HS-27A (cell line): Measurements from ENCODE around the gene SIGLEC14.
"Not testable (repeated sequence)": the region's sequence is repeated elsewhere in the genome, so short reads cannot be mapped to it uniquely, and the experiment has no call there.

Source experiments
- DNase-seq: peaks from one replicate; pipeline ENCODE4 v3.0.0-alpha.2; 2012; ENCODE audit warnings: low read depth, missing footprints

SIGLEC14 gene

DNA sequence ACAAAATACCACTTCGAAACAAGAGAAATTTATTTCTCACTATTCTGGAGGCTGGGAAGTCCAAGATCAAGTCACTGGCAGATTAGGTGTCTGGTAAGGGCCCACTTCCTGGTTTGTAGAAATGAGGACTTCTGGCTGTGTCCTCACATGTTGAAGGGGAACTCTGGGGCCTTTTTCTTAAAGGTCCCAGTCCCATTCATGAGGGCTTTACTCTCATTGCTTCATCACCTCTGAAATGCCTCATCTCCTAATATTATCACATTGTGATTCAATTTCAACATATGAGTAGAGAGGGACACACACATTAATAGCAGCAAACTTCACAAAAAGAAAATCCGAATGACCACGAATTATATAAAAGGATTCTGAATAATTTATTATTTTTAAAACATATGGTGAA lies 21.6 kb upstream of the SIGLEC14 start:
- DNase-seq: no peak

DNA sequence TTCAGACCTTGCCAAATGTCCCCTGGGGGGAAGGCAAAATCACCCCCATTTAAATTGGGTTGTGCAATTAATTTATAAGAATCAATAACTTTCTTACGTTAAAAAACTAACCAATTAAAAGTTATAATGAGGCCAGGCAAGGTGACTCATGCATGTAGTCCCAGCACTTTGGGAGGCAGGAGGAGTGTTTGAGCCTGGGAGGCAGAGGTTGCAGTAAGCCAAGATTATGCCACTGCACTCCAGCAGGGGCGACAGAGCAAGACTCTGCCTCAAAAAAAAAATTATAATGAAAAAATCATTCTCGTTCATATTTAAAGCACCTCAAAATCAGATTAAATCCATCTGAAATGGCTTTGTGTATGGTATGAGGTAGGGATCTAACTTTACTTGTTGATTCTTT lies 18.4 kb upstream of the SIGLEC14 start:
- no peak for DNase-seq

GRCh38 chr19:51664131-51664530 lies 17.5 kb upstream of the SIGLEC14 start:
- no peak for DNase-seq

GRCh38 chr19:51663650-51664049 lies 17.0 kb upstream of the SIGLEC14 start:
- no peak for DNase-seq

- DNase-seq: peak; percentile 42
These were observed 14.5 kb upstream of the SIGLEC14 start for GRCh38 chr19:51660975-51661600.

DNA sequence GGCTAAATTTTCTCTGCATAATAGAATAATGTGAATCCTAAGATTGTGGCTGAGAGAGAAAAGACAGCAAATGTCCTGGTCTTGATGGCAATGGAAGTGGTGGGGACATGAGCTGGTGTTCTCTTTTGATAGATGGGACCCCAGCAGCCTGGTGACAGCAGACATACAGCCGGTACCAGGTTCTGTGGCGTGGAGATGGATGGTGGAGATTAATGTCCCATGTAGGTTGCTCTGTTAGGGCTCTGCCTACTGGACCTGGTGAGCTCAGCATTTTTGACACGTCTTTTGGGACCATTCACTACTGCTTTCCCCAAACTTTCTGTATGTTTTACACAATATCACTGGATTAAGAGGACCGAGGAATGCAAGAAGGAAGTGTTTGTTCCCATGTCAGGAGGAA lies 8.2 kb upstream of the SIGLEC14 start:
- DNase-seq: no peak

DNA sequence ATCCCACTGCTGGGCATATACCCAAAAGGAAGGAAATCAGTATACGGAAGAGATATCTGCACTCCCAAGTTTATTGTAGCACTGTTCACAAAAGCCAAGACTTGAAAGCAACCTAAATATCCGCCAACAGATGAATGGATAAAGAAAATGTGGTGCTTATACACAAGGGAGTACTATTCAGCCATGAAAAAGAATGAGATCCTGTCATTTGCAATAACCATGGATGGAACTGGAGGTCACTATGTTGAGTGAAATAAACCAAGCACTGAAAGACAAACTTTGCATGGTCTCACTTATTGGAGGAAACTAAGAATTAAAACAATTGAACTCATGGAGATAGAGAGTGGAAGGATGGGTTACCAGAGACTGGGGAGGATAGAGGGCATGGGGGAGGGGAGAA lies 6.5 kb upstream of the SIGLEC14 start:
- DNase-seq: no peak

DNA sequence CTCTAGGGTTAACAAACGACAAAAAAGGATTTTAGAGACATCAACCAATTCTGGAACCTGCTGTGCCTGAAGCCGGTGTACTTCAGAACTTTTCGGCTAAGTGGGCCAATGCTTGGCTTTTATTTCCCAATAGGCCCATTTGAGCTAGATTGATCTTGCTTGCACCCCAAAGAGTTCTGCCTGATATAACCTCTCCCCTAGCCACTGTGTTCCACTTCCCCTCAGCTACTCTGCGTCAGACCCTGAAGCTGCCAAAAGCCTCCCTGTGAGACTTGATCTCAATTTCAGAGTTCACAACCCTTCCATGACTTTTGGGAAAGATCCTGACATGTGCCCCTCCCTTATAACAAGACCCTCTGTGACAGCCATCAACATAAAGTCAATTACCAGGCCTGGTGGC lies 5.6 kb upstream of the SIGLEC14 start:
- no peak for DNase-seq

- DNase-seq: no peak
These were observed 4.7 kb upstream of the SIGLEC14 start for GRCh38 chr19:51651216-51651846.

DNA sequence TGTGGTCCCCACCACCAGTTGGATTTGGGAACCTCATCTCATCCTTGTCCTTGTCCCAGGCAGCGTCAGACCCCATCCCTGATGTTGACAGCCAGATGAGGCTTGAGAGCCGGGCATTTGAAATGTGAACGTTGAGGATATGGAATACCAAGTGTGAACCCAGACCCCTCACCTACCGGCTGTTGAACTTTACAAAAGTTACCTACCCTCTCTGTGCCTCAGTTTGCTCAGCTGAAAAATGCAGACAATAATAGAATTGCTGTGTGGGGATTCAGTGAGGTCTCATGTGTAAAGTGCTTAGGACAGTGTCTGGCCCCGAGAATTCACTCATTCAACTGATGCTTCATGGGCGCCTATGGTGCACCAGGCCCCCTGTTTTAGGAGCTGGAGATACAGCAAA lies 693 bp upstream of the SIGLEC14 start:
- no peak for DNase-seq

- DNase-seq: no peak
These were observed 1.9 kb downstream of the SIGLEC14 start for GRCh38 chr19:51644636-51645271.

GRCh38 chr19:51641648-51642047 lies 5.0 kb downstream of the SIGLEC14 start:
- no peak for DNase-seq

DNA sequence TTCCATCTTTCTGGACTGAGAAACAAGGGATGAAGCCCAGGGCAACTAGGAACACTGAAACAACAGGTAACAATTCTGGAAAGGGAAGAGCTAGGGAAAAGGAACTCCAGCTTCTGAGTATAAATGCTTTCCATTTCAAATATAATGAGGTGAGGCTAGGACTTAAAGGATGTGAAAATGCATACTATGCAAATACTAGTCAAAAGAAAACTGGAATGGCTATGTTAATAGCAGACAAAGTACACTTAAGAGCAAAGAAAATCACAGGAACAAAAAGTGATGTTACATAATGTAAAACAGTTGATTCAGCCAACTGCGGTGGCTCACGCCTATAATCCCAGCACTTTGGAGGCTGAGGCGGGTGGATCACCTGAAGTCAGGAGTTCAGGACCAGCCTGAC lies 6.2 kb downstream of the SIGLEC14 start:
- DNase-seq: no peak

- no peak for DNase-seq
These were observed 6.7 kb downstream of the SIGLEC14 start for GRCh38 chr19:51639916-51640315.

- DNase-seq: no peak
These were observed 9.2 kb downstream of the SIGLEC14 start for GRCh38 chr19:51637362-51637978.

GRCh38 chr19:51632126-51632525 lies 14.5 kb downstream of the SIGLEC14 start:
- no peak for DNase-seq

DNA sequence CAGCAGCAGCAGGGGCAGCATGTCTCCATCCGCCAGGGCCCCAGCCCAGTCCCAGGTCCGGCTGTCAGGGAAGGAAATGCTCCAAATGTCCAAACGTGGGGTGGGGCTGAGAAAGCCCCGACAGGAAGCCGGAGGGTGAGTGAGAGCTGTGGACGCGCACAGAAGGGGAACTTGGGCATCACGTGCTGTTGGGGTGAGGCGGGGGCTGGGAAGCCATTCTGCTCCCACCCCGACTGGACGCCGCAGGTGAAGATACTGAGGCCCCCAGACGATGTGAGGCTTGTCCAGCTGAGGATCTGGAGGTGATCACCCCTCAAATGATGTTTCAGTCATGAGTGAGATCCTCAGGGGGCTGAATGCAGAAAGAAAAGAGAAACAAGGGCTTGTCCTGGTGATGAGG lies 16.3 kb downstream of the SIGLEC14 start, which contains the start of gene SIGLEC5:
TSS of gene SIGLEC5 (minus strand) at position 87 of the 400 bp plus-strand sequence. CDS start at position 21, 66 bp downstream.
- not testable (repeated sequence) for DNase-seq

- DNase-seq: no peak
These were observed 18.3 kb downstream of the SIGLEC14 start for GRCh38 chr19:51628153-51628939.

GRCh38 chr19:51627491-51628138 lies 19.0 kb downstream of the SIGLEC14 start:
- no peak for DNase-seq

- DNase-seq: no peak
These were observed 19.9 kb downstream of the SIGLEC14 start for GRCh38 chr19:51626675-51627074.

DNA sequence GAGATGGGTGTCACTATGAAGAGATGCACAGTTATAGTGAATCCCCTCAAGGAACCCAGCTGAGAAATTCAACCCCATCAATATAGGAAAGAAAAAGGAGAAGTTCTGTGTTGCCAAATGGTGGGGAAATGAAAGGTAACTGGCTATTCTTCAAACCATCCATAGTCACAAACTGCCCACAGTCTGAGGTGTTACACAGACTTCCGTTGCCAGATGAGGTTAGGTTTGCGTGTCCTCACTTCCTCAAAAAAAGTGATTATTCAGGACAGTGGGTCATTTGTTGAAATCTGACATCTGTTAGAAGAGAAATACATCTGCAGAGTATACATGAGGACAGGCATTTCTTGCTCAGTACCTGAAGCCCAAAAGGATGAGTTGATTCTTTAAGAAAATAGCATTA lies 25.4 kb downstream of the SIGLEC14 start:
- DNase-seq: no peak

DNA sequence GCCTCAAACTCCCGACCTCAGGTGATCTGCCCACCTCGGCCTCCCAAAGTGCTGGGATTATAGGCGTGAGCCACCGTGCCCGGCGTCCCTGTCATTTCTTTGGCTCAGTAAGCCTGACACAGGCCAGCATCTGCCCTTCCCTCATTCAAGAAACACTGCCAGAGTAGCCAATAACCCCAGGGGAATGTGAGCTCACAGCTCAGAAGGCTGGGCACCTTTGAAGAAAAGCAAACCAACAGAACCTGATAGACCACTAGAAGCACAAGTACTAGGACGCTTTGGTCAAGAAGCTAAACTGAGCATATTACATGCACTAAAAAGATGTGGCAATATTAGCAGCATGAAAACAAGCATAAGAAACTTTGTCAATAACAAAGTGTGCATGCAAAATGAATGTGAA lies 30.6 kb downstream of the SIGLEC14 start:
- DNase-seq: no peak
